Fibroblast of mammary gland (primary cell): ENCODE measurements around the gene GMPPB.

ENCODE experiments used
- DNase-seq: peaks from one replicate; pipeline ENCODE4 v3.0.0-alpha.2; 2010; ENCODE audit warnings: low read depth
- H3K4me3 ChIP-seq: 2 replicates; pipeline ENCODE4 v1.5.1; 2011; ENCODE audit warnings: low read depth, mild to moderate bottlenecking, low read length, moderate library complexity; ENCODE audit not compliant: control insufficient read depth
- TF ChIP-seq, protein P1 (sequence below): conservative IDR thresholded peaks from 2 replicates; pipeline ENCODE4 v1.5.1; 2011; ENCODE audit warnings: low read depth, low read length, inconsistent platforms; ENCODE audit not compliant: control insufficient read depth, insufficient read depth

The GMPPB gene

DNA sequence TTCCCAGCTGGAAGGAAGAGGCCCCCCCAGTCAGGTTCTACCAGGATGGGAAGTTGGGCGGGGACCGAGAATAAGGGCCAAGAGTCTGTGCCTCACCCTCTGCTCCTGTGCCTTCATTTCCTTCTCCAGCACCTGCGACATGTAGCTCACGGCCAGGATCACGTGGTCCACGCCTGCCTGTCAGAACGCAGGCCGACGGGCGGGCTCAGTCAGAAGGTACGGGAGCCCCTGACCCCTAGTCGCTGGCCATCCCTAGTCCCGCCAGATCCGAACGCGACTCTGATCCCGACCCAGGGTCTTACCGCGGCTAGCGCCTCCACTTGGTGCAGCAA, 489 bp downstream of the GMPPB start:
- peak overlapping the region; percentile 99 for H3K4me3 ChIP-seq
- peak; percentile 28 for DNase-seq
- TF ChIP-seq, protein P1, sequence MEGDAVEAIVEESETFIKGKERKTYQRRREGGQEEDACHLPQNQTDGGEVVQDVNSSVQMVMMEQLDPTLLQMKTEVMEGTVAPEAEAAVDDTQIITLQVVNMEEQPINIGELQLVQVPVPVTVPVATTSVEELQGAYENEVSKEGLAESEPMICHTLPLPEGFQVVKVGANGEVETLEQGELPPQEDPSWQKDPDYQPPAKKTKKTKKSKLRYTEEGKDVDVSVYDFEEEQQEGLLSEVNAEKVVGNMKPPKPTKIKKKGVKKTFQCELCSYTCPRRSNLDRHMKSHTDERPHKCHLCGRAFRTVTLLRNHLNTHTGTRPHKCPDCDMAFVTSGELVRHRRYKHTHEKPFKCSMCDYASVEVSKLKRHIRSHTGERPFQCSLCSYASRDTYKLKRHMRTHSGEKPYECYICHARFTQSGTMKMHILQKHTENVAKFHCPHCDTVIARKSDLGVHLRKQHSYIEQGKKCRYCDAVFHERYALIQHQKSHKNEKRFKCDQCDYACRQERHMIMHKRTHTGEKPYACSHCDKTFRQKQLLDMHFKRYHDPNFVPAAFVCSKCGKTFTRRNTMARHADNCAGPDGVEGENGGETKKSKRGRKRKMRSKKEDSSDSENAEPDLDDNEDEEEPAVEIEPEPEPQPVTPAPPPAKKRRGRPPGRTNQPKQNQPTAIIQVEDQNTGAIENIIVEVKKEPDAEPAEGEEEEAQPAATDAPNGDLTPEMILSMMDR: no peak

DNA sequence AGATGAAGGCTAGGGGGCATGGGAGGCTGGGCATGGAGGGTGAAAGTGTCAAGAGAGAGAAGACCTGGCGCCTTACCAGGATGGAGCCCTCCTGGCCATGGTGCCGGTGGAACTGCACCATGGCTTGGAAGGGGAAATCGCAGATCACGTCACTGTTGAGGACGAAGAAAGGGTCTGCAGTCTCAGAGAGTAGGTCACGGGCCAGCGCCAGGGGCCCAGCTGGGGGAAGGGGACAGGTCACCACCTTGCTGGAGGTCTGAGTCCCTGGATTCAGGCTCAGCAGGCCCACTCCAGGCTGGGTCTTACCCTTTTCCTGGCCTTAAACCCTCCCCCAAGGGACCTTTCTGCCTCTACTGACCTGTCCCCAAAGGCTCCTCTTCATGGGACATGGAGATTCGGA, 855 bp downstream of the GMPPB start:
- no peak for DNase-seq
- peak overlapping the region; percentile 99 for H3K4me3 ChIP-seq
- TF ChIP-seq, protein P1: no peak

DNA sequence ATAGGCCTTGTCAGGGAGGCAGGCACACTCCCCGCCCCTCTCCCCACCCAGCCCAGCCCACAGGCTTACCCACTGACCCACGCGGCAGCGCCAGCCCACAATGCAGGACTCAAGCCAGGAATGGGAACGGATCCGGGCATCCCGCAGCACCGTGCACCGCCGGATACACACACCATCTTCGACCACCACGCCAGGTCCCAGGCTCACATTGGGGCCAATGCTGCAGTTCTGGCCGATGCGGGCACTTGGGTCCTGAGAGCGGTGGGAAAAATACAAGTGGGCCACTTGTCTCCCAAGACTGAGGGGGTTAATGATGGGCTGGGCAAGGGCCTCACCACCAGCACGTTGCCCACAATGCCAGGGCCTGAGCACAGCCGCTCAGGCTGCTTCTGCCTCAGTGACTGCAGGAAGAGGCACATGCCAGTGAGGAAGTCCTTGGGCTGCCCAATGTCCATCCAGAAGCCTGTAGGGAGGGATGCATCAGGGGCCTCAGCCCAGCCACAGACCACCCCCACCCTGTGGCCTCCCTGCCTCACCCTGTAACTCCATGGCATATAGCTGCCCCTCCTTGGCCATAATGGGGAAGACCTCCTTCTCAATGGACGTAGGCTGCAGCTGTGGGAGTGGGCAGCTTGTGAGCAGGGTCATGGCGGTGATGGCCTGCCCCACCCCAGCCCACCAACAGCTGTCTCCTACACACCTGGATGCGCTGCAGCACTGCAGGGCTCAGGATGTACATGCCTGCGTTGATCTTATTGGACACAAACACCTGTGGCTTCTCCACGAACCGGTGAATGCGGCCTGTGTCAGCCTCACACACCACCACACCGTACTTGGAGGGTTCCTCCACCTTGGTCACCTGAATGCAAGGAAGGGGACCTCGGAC, 1.6 kb downstream of the GMPPB start:
- H3K4me3 ChIP-seq: peak overlapping the region; percentile 99
- TF ChIP-seq, protein P1: no peak
- DNase-seq: no peak

DNA sequence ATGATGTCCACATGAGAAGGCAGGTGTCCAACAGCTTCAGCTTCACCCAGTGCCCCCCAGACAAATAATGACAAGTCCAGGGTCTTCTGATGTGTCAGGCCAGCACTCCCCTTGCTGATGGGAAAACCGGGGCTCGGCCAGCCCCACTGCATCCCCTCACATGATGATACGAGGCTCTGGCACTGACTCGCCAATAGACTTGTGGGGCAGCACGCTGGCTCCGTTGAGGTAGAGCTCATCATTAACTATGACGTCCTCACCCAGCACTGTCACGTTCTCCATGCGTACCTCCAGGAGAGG, 2.2 kb downstream of the GMPPB start:
- TF ChIP-seq, protein P1: no peak
- DNase-seq: no peak
- H3K4me3 ChIP-seq: no peak overlapping the region

DNA sequence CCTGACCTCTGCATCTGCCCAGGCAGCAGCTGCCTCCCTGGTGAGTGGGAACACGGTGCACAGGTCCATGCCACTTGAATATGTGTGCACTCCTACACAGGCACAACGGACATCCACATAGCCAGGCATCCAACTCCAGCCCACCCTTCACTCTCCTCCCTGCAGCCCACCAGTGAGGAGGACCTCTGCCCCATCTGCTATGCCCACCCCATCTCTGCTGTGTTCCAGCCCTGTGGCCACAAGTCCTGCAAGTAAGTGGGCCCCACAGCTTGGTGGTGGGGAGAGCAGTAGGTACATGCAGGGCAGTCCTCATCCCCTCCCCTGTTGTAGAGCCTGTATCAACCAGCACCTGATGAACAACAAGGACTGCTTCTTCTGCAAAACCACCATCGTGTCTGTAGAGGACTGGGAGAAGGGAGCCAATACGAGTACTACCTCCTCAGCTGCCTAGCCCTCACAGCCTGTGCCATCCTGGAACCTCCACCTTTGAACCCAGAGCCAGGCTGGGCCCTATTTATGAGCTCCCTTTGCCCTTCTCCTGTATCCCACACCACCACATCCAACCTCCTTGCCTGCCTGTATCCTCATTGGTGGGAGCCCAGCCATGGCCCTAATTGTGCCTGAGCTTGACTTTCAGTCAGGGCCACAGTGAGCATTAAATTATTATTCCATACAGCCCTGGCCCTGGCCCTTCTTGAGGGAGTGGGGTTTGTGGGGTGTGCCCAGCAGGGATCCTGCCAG, 2.7 kb downstream of the GMPPB start:
- DNase-seq: no peak
- H3K4me3 ChIP-seq: no peak overlapping the region
- TF ChIP-seq, protein P1: no peak

DNA sequence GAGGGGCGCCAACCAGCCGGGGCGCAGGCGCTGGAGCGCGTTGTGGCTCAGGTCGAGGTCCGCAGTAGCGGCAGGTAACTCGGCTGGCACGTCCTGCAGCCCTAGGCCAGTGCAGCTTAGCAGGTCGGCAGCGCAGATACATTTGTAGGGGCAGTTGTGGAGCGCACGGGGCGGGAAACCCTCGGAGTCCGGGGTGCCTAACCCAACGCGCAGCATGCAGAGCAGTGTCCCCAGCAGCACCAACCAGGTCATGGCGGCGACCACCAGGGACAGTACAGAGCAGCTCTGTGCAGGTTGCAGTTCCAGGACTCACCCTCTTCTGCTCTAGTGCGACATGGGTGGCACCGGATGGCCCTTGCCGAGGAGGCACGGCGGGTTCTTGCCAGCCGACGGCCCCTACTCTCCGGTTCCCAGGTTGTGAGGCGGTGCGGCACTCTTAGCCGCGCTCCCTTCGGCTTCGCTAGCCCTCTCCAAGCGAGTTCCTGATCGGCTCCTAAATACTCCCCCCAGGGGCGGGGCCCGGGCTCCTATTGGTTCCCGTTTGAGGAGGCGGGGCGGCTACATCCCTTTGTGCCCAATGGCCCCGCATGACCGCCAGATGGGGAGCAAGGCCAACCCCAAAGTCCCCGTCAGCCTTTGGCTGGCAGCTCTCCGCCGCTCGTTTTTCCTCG, 4.4 kb downstream of the GMPPB start, which contains the start of gene AMIGO3:
TSS of gene AMIGO3 (minus strand) at position 471 of the 671 bp plus-strand sequence. CDS start at position 252, 219 bp downstream.
- peak; percentile 89 for DNase-seq
- H3K4me3 ChIP-seq: peak within 1 kb of the TSS; percentile 46
- TF ChIP-seq, protein P1: peak; percentile 39
